ENCODE measurements around the gene TMEM109. TPM values are rescaled to one million over a fixed set of nuclear protein-coding genes. Genes with fewer than 3 reads are reported as not detected.
A peak's percentile ranks its signal among the peaks of the same experiment; 100 is the strongest.

Gene TMEM109
- total and polyA plus RNA-seq, 2 experiments from 2014 or later = 17.4 to 17.7 TPM

- Histone ChIP-seq H3K4me3 (no peak overlapping the region), H3K36me3 (ENCODE audit: insufficient read depth) (no peaks in the 10 kb centered on the region), H3K27ac (ENCODE audit: low read depth) (no peak overlapping the region), H3K4me1 (ENCODE audit: insufficient read depth) (peaks cover 21% of the 10 kb centered on the region), H2AFZ (no peak overlapping the region), H3K9me2 (ENCODE audit: insufficient read depth) (no peaks in the 10 kb centered on the region), H3K27me3 (ENCODE audit: insufficient read depth) (0 out of 2 replicates have a peak, but pooled peaks cover under 1% of the 10 kb centered on the region), H4K20me1 (replicated peaks; ENCODE audit: insufficient read depth) (peaks cover 7% of the 10 kb centered on the region; the same call in 1 of the 2 replicates), H3K79me2 (replicated peaks; ENCODE audit: insufficient read depth) (peaks cover 29% of the 10 kb centered on the region), H3K4me2 (no peak overlapping the region), H3F3A (replicated peaks; ENCODE audit: low read depth) (0 out of 2 replicates have a peak, but pooled peaks cover 2% of the 10 kb centered on the region)
- peaks cover 11% of the 10 kb centered on the region for H3K27me3 Mint-ChIP-seq (ENCODE audit: insufficient read depth, low read depth, poor library complexity)
- DNase-seq (ENCODE audit: low spot score) (peak; percentile 11), ATAC-seq (no peak)
- H3K4me1 Mint-ChIP-seq = peaks cover 29% of the 10 kb centered on the region
- no peaks in the 10 kb centered on the region; the same call in 2 of the 3 replicates for H3K9me3 Mint-ChIP-seq
- TF ChIP-seq JUNB (IDR thresholded peaks at IDR 0.05; ENCODE audit: unreplicated experiment) (no peak), NANOG (IDR thresholded peaks at IDR 0.05; ENCODE audit: borderline replicate concordance) (no peak), ZNF114 (CRISPR knock-in tag; IDR thresholded peaks at IDR 0.05) (no peak)
- H3K36me3 Mint-ChIP-seq (ENCODE audit: low read depth) = peaks cover 40% of the 10 kb centered on the region
- H3K27ac Mint-ChIP-seq = no peak overlapping the region
- H3K4me3 Mint-ChIP-seq = no peak overlapping the region
Observed at GRCh38 chr11:60919956-60920355, 6.0 kb downstream of the TMEM109 start.

DNA sequence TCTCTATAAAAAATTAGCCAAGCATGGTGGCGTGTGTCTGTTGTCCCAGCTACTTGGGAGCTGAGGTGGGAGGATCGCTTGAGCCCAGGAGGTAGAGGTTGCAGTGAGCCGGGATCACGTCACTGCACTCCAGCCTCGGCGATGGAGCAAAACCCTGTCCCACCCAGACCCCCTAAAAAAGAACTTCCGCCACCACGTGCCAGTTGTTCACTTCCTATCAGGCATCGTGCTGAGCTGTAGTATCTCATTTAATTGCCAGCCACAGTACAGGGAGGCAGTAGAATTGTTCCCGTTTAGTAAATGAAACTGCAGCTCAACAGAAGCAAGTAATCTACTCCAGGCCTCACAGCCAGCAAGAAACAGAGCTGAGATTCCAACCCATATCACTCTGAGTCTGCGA lies 7.3 kb downstream of the TMEM109 start:
- no peak overlapping the region for H3K4me2 ChIP-seq
- ATAC-seq (no peak), DNase-seq (ENCODE audit: low spot score) (no peak)
- H3K79me2 ChIP-seq (replicated peaks; ENCODE audit: insufficient read depth) = peaks cover 29% of the 10 kb centered on the region
- no peaks in the 10 kb centered on the region; the same call in 2 of the 3 replicates for H3K9me3 Mint-ChIP-seq
- peaks cover 21% of the 10 kb centered on the region for H3K4me1 ChIP-seq (ENCODE audit: insufficient read depth)
- no peak overlapping the region for H3K4me3 Mint-ChIP-seq
- peaks cover 10% of the 10 kb centered on the region; the same call in 1 of the 2 replicates for H3K27me3 ChIP-seq (ENCODE audit: insufficient read depth)
- H3K4me3 ChIP-seq = no peak overlapping the region
- H3F3A ChIP-seq (replicated peaks; ENCODE audit: low read depth) = no peaks in the 10 kb centered on the region
- H3K9me2 ChIP-seq (ENCODE audit: insufficient read depth) = no peaks in the 10 kb centered on the region
- peaks cover 13% of the 10 kb centered on the region for H3K27me3 Mint-ChIP-seq (ENCODE audit: insufficient read depth, low read depth, poor library complexity)
- H3K36me3 ChIP-seq (ENCODE audit: insufficient read depth) = no peaks in the 10 kb centered on the region
- no peak overlapping the region for H3K27ac ChIP-seq (ENCODE audit: low read depth)
- peaks cover 38% of the 10 kb centered on the region for H3K36me3 Mint-ChIP-seq (ENCODE audit: low read depth)
- H3K27ac Mint-ChIP-seq = no peak overlapping the region
- H3K4me1 Mint-ChIP-seq = peaks cover 32% of the 10 kb centered on the region
- peaks cover 14% of the 10 kb centered on the region; the same call in 1 of the 2 replicates for H4K20me1 ChIP-seq (replicated peaks; ENCODE audit: insufficient read depth)
- H2AFZ ChIP-seq = no peak overlapping the region
- TF ChIP-seq ZNF331 (CRISPR knock-in tag; IDR thresholded peaks at IDR 0.05; ENCODE audit: low read depth) = no peak
- TF ChIP-seq, protein P1, sequence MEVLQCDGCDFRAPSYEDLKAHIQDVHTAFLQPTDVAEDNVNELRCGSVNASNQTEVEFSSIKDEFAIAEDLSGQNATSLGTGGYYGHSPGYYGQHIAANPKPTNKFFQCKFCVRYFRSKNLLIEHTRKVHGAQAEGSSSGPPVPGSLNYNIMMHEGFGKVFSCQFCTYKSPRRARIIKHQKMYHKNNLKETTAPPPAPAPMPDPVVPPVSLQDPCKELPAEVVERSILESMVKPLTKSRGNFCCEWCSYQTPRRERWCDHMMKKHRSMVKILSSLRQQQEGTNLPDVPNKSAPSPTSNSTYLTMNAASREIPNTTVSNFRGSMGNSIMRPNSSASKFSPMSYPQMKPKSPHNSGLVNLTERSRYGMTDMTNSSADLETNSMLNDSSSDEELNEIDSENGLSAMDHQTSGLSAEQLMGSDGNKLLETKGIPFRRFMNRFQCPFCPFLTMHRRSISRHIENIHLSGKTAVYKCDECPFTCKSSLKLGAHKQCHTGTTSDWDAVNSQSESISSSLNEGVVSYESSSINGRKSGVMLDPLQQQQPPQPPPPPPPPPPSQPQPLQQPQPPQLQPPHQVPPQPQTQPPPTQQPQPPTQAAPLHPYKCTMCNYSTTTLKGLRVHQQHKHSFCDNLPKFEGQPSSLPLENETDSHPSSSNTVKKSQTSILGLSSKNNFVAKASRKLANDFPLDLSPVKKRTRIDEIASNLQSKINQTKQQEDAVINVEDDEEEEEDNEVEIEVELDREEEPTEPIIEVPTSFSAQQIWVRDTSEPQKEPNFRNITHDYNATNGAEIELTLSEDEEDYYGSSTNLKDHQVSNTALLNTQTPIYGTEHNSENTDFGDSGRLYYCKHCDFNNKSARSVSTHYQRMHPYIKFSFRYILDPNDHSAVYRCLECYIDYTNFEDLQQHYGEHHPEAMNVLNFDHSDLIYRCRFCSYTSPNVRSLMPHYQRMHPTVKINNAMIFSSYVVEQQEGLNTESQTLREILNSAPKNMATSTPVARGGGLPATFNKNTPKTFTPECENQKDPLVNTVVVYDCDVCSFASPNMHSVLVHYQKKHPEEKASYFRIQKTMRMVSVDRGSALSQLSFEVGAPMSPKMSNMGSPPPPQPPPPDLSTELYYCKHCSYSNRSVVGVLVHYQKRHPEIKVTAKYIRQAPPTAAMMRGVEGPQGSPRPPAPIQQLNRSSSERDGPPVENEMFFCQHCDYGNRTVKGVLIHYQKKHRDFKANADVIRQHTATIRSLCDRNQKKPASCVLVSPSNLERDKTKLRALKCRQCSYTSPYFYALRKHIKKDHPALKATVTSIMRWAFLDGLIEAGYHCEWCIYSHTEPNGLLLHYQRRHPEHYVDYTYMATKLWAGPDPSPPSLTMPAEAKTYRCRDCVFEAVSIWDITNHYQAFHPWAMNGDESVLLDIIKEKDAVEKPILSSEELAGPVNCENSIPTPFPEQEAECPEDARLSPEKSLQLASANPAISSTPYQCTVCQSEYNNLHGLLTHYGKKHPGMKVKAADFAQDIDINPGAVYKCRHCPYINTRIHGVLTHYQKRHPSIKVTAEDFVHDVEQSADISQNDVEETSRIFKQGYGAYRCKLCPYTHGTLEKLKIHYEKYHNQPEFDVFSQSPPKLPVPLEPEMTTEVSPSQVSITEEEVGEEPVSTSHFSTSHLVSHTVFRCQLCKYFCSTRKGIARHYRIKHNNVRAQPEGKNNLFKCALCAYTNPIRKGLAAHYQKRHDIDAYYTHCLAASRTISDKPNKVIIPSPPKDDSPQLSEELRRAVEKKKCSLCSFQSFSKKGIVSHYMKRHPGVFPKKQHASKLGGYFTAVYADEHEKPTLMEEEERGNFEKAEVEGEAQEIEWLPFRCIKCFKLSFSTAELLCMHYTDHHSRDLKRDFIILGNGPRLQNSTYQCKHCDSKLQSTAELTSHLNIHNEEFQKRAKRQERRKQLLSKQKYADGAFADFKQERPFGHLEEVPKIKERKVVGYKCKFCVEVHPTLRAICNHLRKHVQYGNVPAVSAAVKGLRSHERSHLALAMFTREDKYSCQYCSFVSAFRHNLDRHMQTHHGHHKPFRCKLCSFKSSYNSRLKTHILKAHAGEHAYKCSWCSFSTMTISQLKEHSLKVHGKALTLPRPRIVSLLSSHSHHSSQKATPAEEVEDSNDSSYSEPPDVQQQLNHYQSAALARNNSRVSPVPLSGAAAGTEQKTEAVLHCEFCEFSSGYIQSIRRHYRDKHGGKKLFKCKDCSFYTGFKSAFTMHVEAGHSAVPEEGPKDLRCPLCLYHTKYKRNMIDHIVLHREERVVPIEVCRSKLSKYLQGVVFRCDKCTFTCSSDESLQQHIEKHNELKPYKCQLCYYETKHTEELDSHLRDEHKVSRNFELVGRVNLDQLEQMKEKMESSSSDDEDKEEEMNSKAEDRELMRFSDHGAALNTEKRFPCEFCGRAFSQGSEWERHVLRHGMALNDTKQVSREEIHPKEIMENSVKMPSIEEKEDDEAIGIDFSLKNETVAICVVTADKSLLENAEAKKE (CRISPR knock-in tag; IDR thresholded peaks at IDR 0.05) = no peak
- no peak for TF ChIP-seq EZH2phosphoT487 (IDR thresholded peaks at IDR 0.05; ENCODE audit: unreplicated experiment)
- TF ChIP-seq EZH2 (IDR thresholded peaks at IDR 0.05; ENCODE audit: low read depth, unreplicated experiment) = no peak
- no peak for TF ChIP-seq NANOG (IDR thresholded peaks at IDR 0.05; ENCODE audit: borderline replicate concordance)
- no peak for TF ChIP-seq ETS1 (IDR thresholded peaks at IDR 0.05)
- no peak for TF ChIP-seq POLR2AphosphoS5 (IDR thresholded peaks at IDR 0.05; ENCODE audit: low read depth)
- TF ChIP-seq REST (IDR thresholded peaks at IDR 0.05; ENCODE audit: unreplicated experiment) = no peak
- no peak for TF ChIP-seq ZNF114 (CRISPR knock-in tag; IDR thresholded peaks at IDR 0.05)
- TF ChIP-seq JUNB (IDR thresholded peaks at IDR 0.05; ENCODE audit: unreplicated experiment) = no peak
- no peak for TF ChIP-seq CREB1 (CRISPR knock-in tag; IDR thresholded peaks at IDR 0.05; ENCODE audit: low read depth)
- TF ChIP-seq STAT1 (IDR thresholded peaks at IDR 0.05; ENCODE audit: unreplicated experiment) = no peak

Measured in GM23338 (cell line).